Measurements from ENCODE around the gene ANKRD33. TPM values are rescaled to one million over a fixed set of nuclear protein-coding genes. Genes with fewer than 3 reads are reported as not detected.
A peak's percentile ranks its signal among the peaks of the same experiment; 100 is the strongest.

ANKRD33 gene, protein sequence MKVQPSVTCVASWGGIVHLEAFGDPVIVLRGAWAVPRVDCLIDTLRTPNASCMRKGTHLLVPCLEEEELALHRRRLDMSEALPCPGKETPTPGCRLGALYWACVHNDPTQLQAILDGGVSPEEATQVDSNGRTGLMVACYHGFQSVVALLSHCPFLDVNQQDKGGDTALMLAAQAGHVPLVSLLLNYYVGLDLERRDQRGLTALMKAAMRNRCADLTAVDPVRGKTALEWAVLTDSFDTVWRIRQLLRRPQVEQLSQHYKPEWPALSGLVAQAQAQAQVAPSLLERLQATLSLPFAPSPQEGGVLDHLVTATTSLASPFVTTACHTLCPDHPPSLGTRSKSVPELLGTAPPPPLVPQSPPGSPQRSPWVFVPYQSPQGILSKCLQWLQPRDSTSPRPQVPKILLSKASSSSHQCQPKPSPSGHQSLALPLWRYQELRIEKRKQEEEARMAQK
- total RNA-seq, result under 1 TPM in 1 of 2 donors, not detected in 1; 0.54 TPM
- not detected for polyA plus RNA-seq
- long read RNA-seq, donor 1, result 0 reads
- long read RNA-seq, donor 2, result 0 reads

DNA sequence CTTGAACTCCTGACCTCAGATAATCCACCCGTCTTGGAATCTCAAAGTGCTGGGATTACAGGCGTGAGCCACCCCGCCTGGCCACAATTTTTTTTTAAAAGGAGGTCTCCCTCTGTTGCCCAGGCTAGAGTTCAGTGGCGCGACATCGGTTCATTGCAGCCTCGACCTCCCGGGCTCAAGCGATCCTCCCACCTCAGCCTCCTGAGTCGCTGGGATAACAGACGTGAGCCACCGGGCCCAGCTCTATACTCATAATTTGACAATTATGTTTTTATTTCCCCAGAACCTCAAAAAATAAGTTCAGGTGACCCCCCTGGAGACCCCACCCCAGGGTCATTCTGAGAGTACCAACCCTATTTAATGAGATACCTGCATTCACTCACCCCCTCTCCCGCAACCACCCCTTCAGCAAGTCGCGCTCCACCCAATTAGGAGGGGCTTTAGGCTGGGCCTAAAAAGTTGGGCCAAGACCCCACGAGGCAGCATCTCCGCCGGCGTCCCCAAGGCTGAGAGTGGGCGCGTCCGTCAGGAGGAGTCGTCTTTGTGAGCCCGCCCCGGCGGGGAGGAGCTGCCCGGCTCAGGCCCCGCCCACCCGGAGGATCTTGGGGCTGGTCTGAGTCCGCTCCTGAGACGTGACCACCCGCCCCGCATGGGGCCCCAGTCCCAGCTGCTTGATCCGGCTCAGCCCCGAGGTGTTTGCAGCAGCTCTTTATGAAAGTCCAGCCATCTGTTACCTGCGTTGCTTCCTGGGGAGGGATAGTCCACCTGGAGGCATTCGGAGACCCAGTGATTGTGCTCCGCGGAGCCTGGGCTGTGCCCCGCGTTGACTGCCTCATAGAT is at the start of gene ANKRD33:
Gene ANKRD33, plus strand, starts transcription at position 628 of the 840 bp plus-strand sequence. Its CDS starts 84 bp downstream, at position 712.
- H3K4me3 ChIP-seq (ENCODE audit: low read length in 2 of 2), result no peak within 1 kb of the TSS
- WGBS, 2 donors, result 46 to 49% methylated on average over 41 of the region's 41 CpGs
- no peak within 1 kb of the TSS for H3K27ac ChIP-seq (ENCODE audit: low read depth in 1 of 2, low read length in 2 of 2)
- peak in 1 of 2 donors; percentile 71 for DNase-seq
- H3K27me3 ChIP-seq (ENCODE audit: control insufficient read depth in 1 of 2, insufficient read depth in 2 of 2, low read length in 1 of 2), result no peaks in the 10 kb centered on the region
- H3K4me1 ChIP-seq (ENCODE audit: control insufficient read depth in 1 of 2, insufficient read depth in 2 of 2, low read length in 2 of 2), result no peaks in the 10 kb centered on the region
- ATAC-seq (ENCODE audit: low FRiP score), result peak; percentile 33
- intact Hi-C loops (cut with DNase I), result no loop called here
- H3K36me3 ChIP-seq (ENCODE audit: control insufficient read depth in 1 of 2, insufficient read depth in 2 of 2, low read length in 1 of 2), result no peaks in the 10 kb centered on the region
- no peaks in the 10 kb centered on the region for H3K9me3 ChIP-seq (ENCODE audit: control insufficient read depth, low read length)

DNA sequence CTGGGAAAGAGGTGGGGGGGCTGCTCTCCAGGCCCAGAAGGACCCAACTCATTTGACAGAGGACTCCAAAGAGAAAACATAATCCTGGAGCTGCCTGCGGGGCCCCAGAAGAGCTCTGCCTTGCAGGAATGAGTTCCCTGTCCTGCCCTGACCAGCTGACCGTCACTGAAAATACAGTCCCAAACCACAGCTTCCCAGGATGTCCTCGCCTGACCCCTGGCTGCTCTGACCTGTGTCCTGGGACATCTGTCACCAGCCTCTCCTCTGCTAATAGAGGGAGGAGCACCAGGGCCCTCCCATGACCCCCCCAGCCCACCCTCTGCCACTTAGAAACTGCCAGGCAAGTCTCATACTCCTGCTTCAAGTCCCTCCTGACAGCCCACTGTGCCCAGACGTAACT is 49.1 kb upstream of the ANKRD33 start:
- Histone ChIP-seq H3K27me3 (ENCODE audit: control insufficient read depth in 1 of 2, insufficient read depth in 2 of 2, low read length in 1 of 2) (no peaks in the 10 kb centered on the region), H3K9me3 (ENCODE audit: control insufficient read depth, low read length) (no peaks in the 10 kb centered on the region), H3K27ac (ENCODE audit: low read depth in 1 of 2, low read length in 2 of 2) (no peak overlapping the region), H3K4me3 (ENCODE audit: low read length in 2 of 2) (no peak overlapping the region), H3K4me1 (ENCODE audit: control insufficient read depth in 1 of 2, insufficient read depth in 2 of 2, low read length in 2 of 2) (no peaks in the 10 kb centered on the region), H3K36me3 (ENCODE audit: control insufficient read depth in 1 of 2, insufficient read depth in 2 of 2, low read length in 1 of 2) (no peaks in the 10 kb centered on the region)
- ATAC-seq (ENCODE audit: low FRiP score) (no peak), DNase-seq (no peak)
- intact Hi-C loops (cut with DNase I), result no loop called here
- 63 to 78% methylated on average over 3 to 4 of the region's 4 CpGs for WGBS, 2 donors

DNA sequence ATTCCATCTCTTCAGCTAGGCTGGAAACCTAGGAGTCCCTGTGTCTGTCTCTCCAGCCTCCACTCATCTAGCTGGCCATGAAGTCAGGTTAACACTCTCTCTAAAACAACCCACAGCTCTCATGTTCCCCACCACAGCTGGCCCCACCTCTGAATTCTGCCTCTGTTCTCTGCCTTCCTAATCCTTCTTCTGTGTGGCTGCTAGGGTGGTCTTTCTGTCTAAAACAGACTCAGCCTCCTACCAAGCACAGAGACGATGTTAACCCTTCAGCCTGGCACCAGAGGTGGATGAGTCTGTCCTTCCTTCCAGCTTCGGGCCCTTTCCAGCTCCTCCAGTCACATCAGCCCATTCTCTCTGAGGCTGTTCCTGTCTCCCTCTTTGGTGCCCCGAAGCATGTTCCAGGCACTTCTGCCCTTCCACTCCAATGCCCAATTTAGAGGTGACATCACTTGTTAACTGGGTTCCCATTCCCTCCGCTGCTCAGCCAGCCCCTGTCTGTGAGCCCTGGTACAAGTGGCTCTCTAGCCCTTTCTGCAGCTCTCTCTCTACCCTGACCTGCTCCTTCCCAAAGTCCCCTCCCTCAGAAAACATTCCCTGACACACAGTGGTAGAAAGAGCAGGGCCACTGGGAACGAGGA is 48.5 kb upstream of the ANKRD33 start:
- H3K27me3 ChIP-seq (ENCODE audit: control insufficient read depth in 1 of 2, insufficient read depth in 2 of 2, low read length in 1 of 2), result no peaks in the 10 kb centered on the region
- ATAC-seq (ENCODE audit: low FRiP score), result no peak

DNA sequence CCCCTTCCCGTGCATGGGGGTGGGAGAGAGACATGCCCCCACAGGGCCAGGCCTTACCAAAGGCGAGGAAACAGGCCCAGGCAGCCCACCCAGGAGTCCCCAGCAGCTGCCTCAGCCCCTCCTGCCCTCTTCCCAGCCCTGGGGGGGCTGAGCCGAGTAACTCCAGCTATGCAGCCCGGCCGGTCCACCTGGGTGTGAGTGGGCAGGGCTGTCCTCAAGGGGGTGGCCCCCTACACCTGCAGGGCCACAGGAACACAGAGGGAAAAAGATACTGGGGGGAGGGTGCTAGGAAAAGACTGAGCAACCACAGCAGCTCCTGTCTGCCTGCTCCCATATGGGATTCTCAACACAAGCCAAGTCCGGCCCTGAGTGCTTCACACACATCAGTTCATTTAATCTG is 46.9 kb upstream of the ANKRD33 start:
- Histone ChIP-seq H3K4me1 (ENCODE audit: control insufficient read depth in 1 of 2, insufficient read depth in 2 of 2, low read length in 2 of 2) (no peaks in the 10 kb centered on the region), H3K27ac (ENCODE audit: low read depth in 1 of 2, low read length in 2 of 2) (no peak overlapping the region), H3K36me3 (ENCODE audit: control insufficient read depth in 1 of 2, insufficient read depth in 2 of 2, low read length in 1 of 2) (no peaks in the 10 kb centered on the region), H3K4me3 (ENCODE audit: low read length in 2 of 2) (no peak overlapping the region), H3K9me3 (ENCODE audit: control insufficient read depth, low read length) (no peaks in the 10 kb centered on the region), H3K27me3 (ENCODE audit: control insufficient read depth in 1 of 2, insufficient read depth in 2 of 2, low read length in 1 of 2) (no peaks in the 10 kb centered on the region)
- WGBS, 2 donors, result 92 to 94% methylated on average over 6 of the region's 6 CpGs
- DNase-seq (no peak), ATAC-seq (ENCODE audit: low FRiP score) (no peak)
- intact Hi-C loops (cut with DNase I), result no loop called here

More for the DNA sequence above, 48.5 kb upstream of the ANKRD33 start:
- H3K36me3 ChIP-seq (ENCODE audit: control insufficient read depth in 1 of 2, insufficient read depth in 2 of 2, low read length in 1 of 2), result no peaks in the 10 kb centered on the region
- DNase-seq, result no peak
- no peak overlapping the region for H3K27ac ChIP-seq (ENCODE audit: low read depth in 1 of 2, low read length in 2 of 2)
- WGBS, 2 donors, result 75 to 77% methylated on average over 5 of the region's 5 CpGs
- H3K9me3 ChIP-seq (ENCODE audit: control insufficient read depth, low read length), result no peaks in the 10 kb centered on the region
- H3K4me1 ChIP-seq (ENCODE audit: control insufficient read depth in 1 of 2, insufficient read depth in 2 of 2, low read length in 2 of 2), result no peaks in the 10 kb centered on the region
- intact Hi-C loops (cut with DNase I), result no loop called here
- no peak overlapping the region for H3K4me3 ChIP-seq (ENCODE audit: low read length in 2 of 2)

DNA sequence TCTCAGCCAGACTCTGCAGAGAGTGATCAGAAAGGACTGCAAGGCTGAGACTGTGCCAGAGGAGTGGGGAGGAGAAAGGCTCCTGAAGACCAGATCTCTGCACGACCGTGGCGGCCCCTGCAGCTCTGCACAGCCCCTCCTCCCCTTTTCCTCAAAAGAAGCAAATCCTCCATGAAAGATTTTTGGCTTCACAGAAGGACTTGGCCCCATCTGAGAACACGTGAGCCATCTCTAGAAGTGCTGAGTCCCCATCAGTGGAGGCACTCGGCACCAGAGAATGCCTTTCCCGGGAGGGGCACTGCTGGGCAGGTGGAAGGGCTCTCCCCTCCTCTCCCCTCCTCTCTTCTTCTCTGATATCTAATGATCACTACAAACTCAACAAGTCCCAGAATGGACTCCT is 46.2 kb upstream of the ANKRD33 start:
- no peaks in the 10 kb centered on the region for H3K9me3 ChIP-seq (ENCODE audit: control insufficient read depth, low read length)
- H3K4me1 ChIP-seq (ENCODE audit: control insufficient read depth in 1 of 2, insufficient read depth in 2 of 2, low read length in 2 of 2), result no peaks in the 10 kb centered on the region
- intact Hi-C loops (cut with DNase I), result no loop called here
- no peaks in the 10 kb centered on the region for H3K36me3 ChIP-seq (ENCODE audit: control insufficient read depth in 1 of 2, insufficient read depth in 2 of 2, low read length in 1 of 2)
- H3K4me3 ChIP-seq (ENCODE audit: low read length in 2 of 2), result no peak overlapping the region
- WGBS, 2 donors, result 24 to 34% methylated on average over 6 of the region's 6 CpGs
- no peak overlapping the region for H3K27ac ChIP-seq (ENCODE audit: low read depth in 1 of 2, low read length in 2 of 2)
- ATAC-seq (ENCODE audit: low FRiP score) (no peak), DNase-seq (no peak)
- H3K27me3 ChIP-seq (ENCODE audit: control insufficient read depth in 1 of 2, insufficient read depth in 2 of 2, low read length in 1 of 2), result no peaks in the 10 kb centered on the region

DNA sequence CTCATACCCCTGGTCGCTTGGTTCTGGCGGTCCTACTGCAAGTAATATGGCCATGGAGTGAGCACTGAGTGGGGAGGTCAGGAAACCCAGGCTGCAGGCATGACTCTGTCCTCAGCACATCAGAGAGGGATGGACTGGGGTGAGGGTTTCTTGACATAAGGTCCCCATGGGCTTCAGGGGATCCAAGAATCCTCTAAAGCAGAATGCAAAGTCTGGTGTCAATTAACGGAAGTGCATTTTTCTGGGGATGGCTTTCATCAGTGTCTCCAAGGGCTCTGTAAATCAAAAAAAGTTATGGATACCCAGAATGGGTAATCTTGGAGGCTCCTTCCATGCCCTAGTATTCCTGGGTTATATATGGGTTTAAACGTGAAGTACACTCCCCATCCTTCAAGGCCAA is 43.0 kb upstream of the ANKRD33 start:
- no peaks in the 10 kb centered on the region for H3K4me1 ChIP-seq (ENCODE audit: control insufficient read depth in 1 of 2, insufficient read depth in 2 of 2, low read length in 2 of 2)
- H3K36me3 ChIP-seq (ENCODE audit: control insufficient read depth in 1 of 2, insufficient read depth in 2 of 2, low read length in 1 of 2), result no peaks in the 10 kb centered on the region
- intact Hi-C loops (cut with DNase I), result no loop called here
- ATAC-seq (ENCODE audit: low FRiP score) (no peak), DNase-seq (no peak)
- no peaks in the 10 kb centered on the region for H3K9me3 ChIP-seq (ENCODE audit: control insufficient read depth, low read length)
- no peak overlapping the region for H3K4me3 ChIP-seq (ENCODE audit: low read length in 2 of 2)
- no peak overlapping the region for H3K27ac ChIP-seq (ENCODE audit: low read depth in 1 of 2, low read length in 2 of 2)
- H3K27me3 ChIP-seq (ENCODE audit: control insufficient read depth in 1 of 2, insufficient read depth in 2 of 2, low read length in 1 of 2), result no peaks in the 10 kb centered on the region
- 84 to 89% methylated on average over 4 of the region's 4 CpGs for WGBS, 2 donors

DNA sequence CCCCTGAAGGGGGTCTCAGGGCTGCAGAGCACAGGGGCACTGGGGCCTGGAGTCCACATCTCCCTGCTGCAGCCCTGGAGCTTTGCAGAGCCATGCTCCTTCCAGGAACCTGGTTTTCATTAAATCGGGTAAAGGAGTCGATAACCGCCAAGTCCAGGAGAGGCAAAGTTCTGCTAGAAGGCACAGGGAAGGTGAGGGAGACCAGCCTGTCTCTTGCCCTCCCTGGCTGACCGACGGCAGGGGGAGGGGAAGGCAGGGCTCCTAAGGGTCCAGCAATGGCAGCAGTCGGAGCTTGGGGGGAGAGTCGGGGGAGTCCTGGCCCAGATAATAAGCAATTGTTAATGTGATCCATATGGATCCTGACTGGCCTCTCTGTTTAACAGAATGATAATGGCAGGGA is 42.4 kb upstream of the ANKRD33 start:
- H3K27me3 ChIP-seq (ENCODE audit: control insufficient read depth in 1 of 2, insufficient read depth in 2 of 2, low read length in 1 of 2), result no peaks in the 10 kb centered on the region
- H3K36me3 ChIP-seq (ENCODE audit: control insufficient read depth in 1 of 2, insufficient read depth in 2 of 2, low read length in 1 of 2), result no peaks in the 10 kb centered on the region
- no peak overlapping the region for H3K27ac ChIP-seq (ENCODE audit: low read depth in 1 of 2, low read length in 2 of 2)
- no peak for DNase-seq
- 64 to 65% methylated on average over 7 of the region's 7 CpGs for WGBS, 2 donors
- no peaks in the 10 kb centered on the region for H3K9me3 ChIP-seq (ENCODE audit: control insufficient read depth, low read length)
- no peak overlapping the region for H3K4me3 ChIP-seq (ENCODE audit: low read length in 2 of 2)
- no peak for ATAC-seq (ENCODE audit: low FRiP score)
- no peaks in the 10 kb centered on the region for H3K4me1 ChIP-seq (ENCODE audit: control insufficient read depth in 1 of 2, insufficient read depth in 2 of 2, low read length in 2 of 2)
- intact Hi-C loops (cut with DNase I), result no loop called here

DNA sequence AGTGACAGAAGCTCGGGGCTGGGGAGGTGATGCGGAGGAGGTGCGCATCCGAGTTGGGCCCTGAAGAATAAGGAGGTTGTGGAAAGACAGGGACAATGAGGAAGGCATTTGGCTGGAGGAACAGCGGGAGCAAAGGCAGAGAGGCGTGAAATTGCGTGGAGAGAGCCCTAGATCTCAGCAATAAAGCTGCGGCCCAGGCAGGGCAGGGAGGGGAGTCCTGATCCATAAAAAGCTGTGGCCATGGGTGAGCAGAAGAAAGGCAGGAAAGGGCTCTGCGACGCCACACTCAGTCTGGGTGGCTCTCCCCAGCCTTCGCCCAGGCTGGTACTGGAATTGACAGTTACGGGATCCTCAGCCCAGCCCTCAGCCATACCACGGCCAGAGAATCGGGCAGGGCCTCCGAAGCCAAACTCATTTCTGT is 41.6 kb upstream of the ANKRD33 start:
- Histone ChIP-seq H3K4me3 (ENCODE audit: low read length in 2 of 2) (no peak overlapping the region), H3K27ac (ENCODE audit: low read depth in 1 of 2, low read length in 2 of 2) (no peak overlapping the region), H3K9me3 (ENCODE audit: control insufficient read depth, low read length) (no peaks in the 10 kb centered on the region), H3K4me1 (ENCODE audit: control insufficient read depth in 1 of 2, insufficient read depth in 2 of 2, low read length in 2 of 2) (no peaks in the 10 kb centered on the region), H3K27me3 (ENCODE audit: control insufficient read depth in 1 of 2, insufficient read depth in 2 of 2, low read length in 1 of 2) (no peaks in the 10 kb centered on the region), H3K36me3 (ENCODE audit: control insufficient read depth in 1 of 2, insufficient read depth in 2 of 2, low read length in 1 of 2) (no peaks in the 10 kb centered on the region)
- 83 to 86% methylated on average over 14 to 15 of the region's 15 CpGs for whole genome bisulfite sequencing, 2 donors
- ATAC-seq (ENCODE audit: low FRiP score), result no peak
- intact Hi-C loops (cut with DNase I), result no loop called here
- no peak for DNase-seq

Measured in aorta (tissue), 5 donors.